Neural progenitor cell (in vitro differentiated cells): ENCODE measurements around the gene ARMH4. TPM values are rescaled to one million over a fixed set of nuclear protein-coding genes. Genes with fewer than 3 reads are reported as not detected.

ENCODE experiments used
- DNase-seq: peaks from one replicate; pipeline ENCODE4 v3.0.0-alpha.2; 2016; ENCODE audit warnings: low spot score
- H2AFZ ChIP-seq: fragments of 200-600 bp; sonication (generic); replicated peaks from 2 replicates; pipeline ENCODE4 v1.6.1; 2016; ENCODE audit warnings: antibody characterized with exemption
- H3F3A ChIP-seq: fragments of 200-600 bp; sonication (generic); 2 replicates; pipeline ENCODE4 v1.6.1; 2016; ENCODE audit warnings: antibody characterized with exemption, low read depth
- H3K27ac ChIP-seq: fragments of 200-600 bp; sonication (generic); 2 replicates; pipeline ENCODE4 v1.5.1; 2016; ENCODE audit warnings: mild to moderate bottlenecking
- H3K27me3 ChIP-seq: fragments of 200-600 bp; sonication (generic); 2 replicates; pipeline ENCODE4 v1.6.1; 2016; ENCODE audit warnings: mild to moderate bottlenecking, moderate library complexity
- H3K36me3 ChIP-seq: fragments of 200-600 bp; sonication (generic); 2 replicates; pipeline ENCODE4 v1.5.1; 2016
- H3K4me1 ChIP-seq: fragments of 200-600 bp; sonication (generic); 2 replicates; pipeline ENCODE4 v1.6.1; 2016; ENCODE audit warnings: mixed run types
- H3K4me2 ChIP-seq: fragments of 200-600 bp; sonication (generic); 2 replicates; pipeline ENCODE4 v1.6.1; 2016
- H3K4me3 ChIP-seq: fragments of 200-600 bp; sonication (generic); 2 replicates; pipeline ENCODE4 v1.5.1; 2016
- H3K79me2 ChIP-seq: fragments of 200-600 bp; sonication (generic); 2 replicates; pipeline ENCODE4 v1.6.1; 2016; ENCODE audit warnings: low read depth
- H3K9ac ChIP-seq: fragments of 200-600 bp; sonication (generic); 2 replicates; pipeline ENCODE4 v1.6.1; 2016
- H3K9me3 ChIP-seq: fragments of 200-600 bp; sonication (generic); 2 replicates; pipeline ENCODE4 v1.5.1; 2016; ENCODE audit warnings: low read depth
- H4K20me1 ChIP-seq: fragments of 200-600 bp; sonication (generic); 2 replicates; pipeline ENCODE4 v1.6.1; 2016; ENCODE audit warnings: low read depth
- H3K27ac Mint-ChIP-seq: 3 replicates; pipeline ENCODE4 v1.8.0; 2021; ENCODE audit warnings: mixed read lengths
- H3K27me3 Mint-ChIP-seq: 2 replicates; pipeline ENCODE4 v1.8.0; 2022; ENCODE audit warnings: low read depth, mild to moderate bottlenecking, inconsistent platforms, moderate library complexity, mixed read lengths; ENCODE audit not compliant: insufficient read depth
- H3K36me3 Mint-ChIP-seq: 3 replicates; pipeline ENCODE4 v1.8.0; 2021; ENCODE audit warnings: mixed read lengths
- H3K4me1 Mint-ChIP-seq: 3 replicates; pipeline ENCODE4 v1.8.0; 2021; ENCODE audit warnings: mixed read lengths
- H3K4me3 Mint-ChIP-seq: 3 replicates; pipeline ENCODE4 v1.8.0; 2021; ENCODE audit warnings: mild to moderate bottlenecking, moderate library complexity, mixed read lengths
- H3K9me3 Mint-ChIP-seq: 3 replicates; pipeline ENCODE4 v1.8.0; 2020; ENCODE audit warnings: mixed read lengths
- CTCF ChIP-seq: fragments of 200-600 bp; sonication (generic); IDR thresholded peaks from 2 replicates; pipeline ENCODE4 v1.5.1; 2017; ENCODE audit warnings: antibody characterized with exemption, mild to moderate bottlenecking
- EZH2 ChIP-seq: fragments of 200-600 bp; sonication (generic); IDR thresholded peaks from 2 replicates; pipeline ENCODE4 v1.6.1; 2017; ENCODE audit warnings: antibody characterized with exemption, mild to moderate bottlenecking, moderate library complexity
- EZH2phosphoT487 ChIP-seq: fragments of 200-600 bp; sonication (generic); IDR thresholded peaks from 2 replicates; pipeline ENCODE4 v1.6.1; 2017; ENCODE audit warnings: antibody characterized with exemption
- total RNA-seq: library from RNA; depleted of rRNA; stranded (reverse); fragments of >200 nt; gene quantifications from 2 replicates; pipeline ENCODE4 v1.2.3, GENCODE V29; 2015; ENCODE audit warnings: low replicate concordance

ARMH4 gene
- total RNA-seq, 1 donor from 2014 or later, result 29.0 TPM

GRCh38 chr14:58071341-58071740, 80.7 kb downstream of the ARMH4 start:
- H3K9me3 ChIP-seq, result no peaks in the 10 kb centered on the region
- H3K4me1 Mint-ChIP-seq, result no peaks in the 10 kb centered on the region
- H3K36me3 Mint-ChIP-seq, result no peaks in the 10 kb centered on the region
- H3K4me1 ChIP-seq, result no peaks in the 10 kb centered on the region
- no peak overlapping the region for H3K4me3 Mint-ChIP-seq
- no peak overlapping the region for H2AFZ ChIP-seq
- no peaks in the 10 kb centered on the region for H3F3A ChIP-seq
- H3K27ac ChIP-seq, result no peak overlapping the region
- H3K9ac ChIP-seq, result no peak overlapping the region
- H3K36me3 ChIP-seq, result no peaks in the 10 kb centered on the region
- H3K4me2 ChIP-seq, result no peak overlapping the region
- H3K4me3 ChIP-seq, result no peak overlapping the region
- no peaks in the 10 kb centered on the region for H3K27me3 Mint-ChIP-seq
- H3K79me2 ChIP-seq, result no peaks in the 10 kb centered on the region
- DNase-seq, result no peak
- H4K20me1 ChIP-seq, result no peaks in the 10 kb centered on the region
- no peak for TF ChIP-seq EZH2
- TF ChIP-seq EZH2phosphoT487, result no peak
- no peak for TF ChIP-seq CTCF
- no peaks in the 10 kb centered on the region for H3K9me3 Mint-ChIP-seq
- no peaks in the 10 kb centered on the region for H3K27me3 ChIP-seq
- no peak overlapping the region for H3K27ac Mint-ChIP-seq

- Histone ChIP-seq H3K36me3 (no peaks in the 10 kb centered on the region), H4K20me1 (no peaks in the 10 kb centered on the region), H3F3A (no peaks in the 10 kb centered on the region), H3K9ac (no peak overlapping the region), H3K27me3 (no peaks in the 10 kb centered on the region), H3K4me3 (no peak overlapping the region), H3K9me3 (no peaks in the 10 kb centered on the region), H3K27ac (no peak overlapping the region), H2AFZ (no peak overlapping the region), H3K4me1 (no peaks in the 10 kb centered on the region), H3K4me2 (no peak overlapping the region), H3K79me2 (no peaks in the 10 kb centered on the region)
- no peak for TF ChIP-seq CTCF
- no peak overlapping the region for H3K4me3 Mint-ChIP-seq
- H3K27me3 Mint-ChIP-seq, result no peaks in the 10 kb centered on the region
- no peaks in the 10 kb centered on the region for H3K4me1 Mint-ChIP-seq
- DNase-seq, result no peak
- H3K27ac Mint-ChIP-seq, result no peak overlapping the region
- H3K9me3 Mint-ChIP-seq, result no peaks in the 10 kb centered on the region
- no peaks in the 10 kb centered on the region for H3K36me3 Mint-ChIP-seq
Observed at GRCh38 chr14:58068306-58068705, 83.7 kb downstream of the ARMH4 start.

DNA sequence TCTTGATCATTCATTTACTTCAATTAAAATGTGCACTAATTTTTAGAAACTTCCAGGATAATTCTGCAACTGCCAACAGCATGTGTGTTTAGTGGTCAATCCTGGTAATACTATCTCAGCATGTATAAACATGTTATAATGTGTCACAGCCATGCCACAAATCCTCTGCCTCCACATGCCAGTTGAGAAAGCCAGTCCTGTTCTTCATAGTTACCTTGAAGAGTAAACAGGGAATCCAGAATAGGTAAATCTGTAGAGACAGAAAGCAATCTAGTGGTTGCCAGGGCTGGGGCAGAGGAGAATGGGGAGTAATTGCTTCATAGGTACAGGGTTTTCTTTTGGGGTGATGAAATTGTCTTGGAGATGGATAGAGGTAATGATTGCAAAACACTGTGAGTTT, 85.9 kb downstream of the ARMH4 start:
- no peak for DNase-seq
- Histone ChIP-seq H3F3A (peaks cover 2% of the 10 kb centered on the region), H4K20me1 (no peaks in the 10 kb centered on the region), H3K27ac (no peak overlapping the region), H3K4me3 (no peak overlapping the region), H3K79me2 (no peaks in the 10 kb centered on the region), H3K9ac (no peak overlapping the region), H2AFZ (no peak overlapping the region), H3K27me3 (no peaks in the 10 kb centered on the region), H3K4me2 (no peak overlapping the region), H3K4me1 (peaks cover 4% of the 10 kb centered on the region), H3K36me3 (no peaks in the 10 kb centered on the region), H3K9me3 (no peaks in the 10 kb centered on the region)
- H3K27me3 Mint-ChIP-seq, result no peaks in the 10 kb centered on the region
- no peaks in the 10 kb centered on the region for H3K9me3 Mint-ChIP-seq
- no peak overlapping the region for H3K4me3 Mint-ChIP-seq
- no peak overlapping the region for H3K27ac Mint-ChIP-seq
- H3K36me3 Mint-ChIP-seq, result no peaks in the 10 kb centered on the region
- H3K4me1 Mint-ChIP-seq, result peaks cover 2% of the 10 kb centered on the region
- no peak for TF ChIP-seq EZH2
- TF ChIP-seq EZH2phosphoT487, result no peak
- no peak for TF ChIP-seq CTCF

GRCh38 chr14:58061581-58061980, 90.4 kb downstream of the ARMH4 start:
- no peaks in the 10 kb centered on the region for H3K79me2 ChIP-seq
- H3K4me3 ChIP-seq, result no peak overlapping the region
- Mint-ChIP-seq H3K27ac (no peak overlapping the region), H3K4me1 (peaks cover 2% of the 10 kb centered on the region), H3K9me3 (no peaks in the 10 kb centered on the region), H3K4me3 (no peak overlapping the region), H3K36me3 (no peaks in the 10 kb centered on the region), H3K27me3 (peaks cover 4% of the 10 kb centered on the region)
- no peaks in the 10 kb centered on the region for H3K9me3 ChIP-seq
- no peak for DNase-seq
- TF ChIP-seq EZH2phosphoT487 (no peak), CTCF (no peak), EZH2 (no peak)
- H3K27ac ChIP-seq, result no peak overlapping the region
- no peaks in the 10 kb centered on the region for H4K20me1 ChIP-seq
- no peak overlapping the region for H3K9ac ChIP-seq
- H3K36me3 ChIP-seq, result no peaks in the 10 kb centered on the region
- peaks cover 6% of the 10 kb centered on the region for H3F3A ChIP-seq
- peaks cover 9% of the 10 kb centered on the region for H3K4me1 ChIP-seq
- no peak overlapping the region for H3K4me2 ChIP-seq
- no peaks in the 10 kb centered on the region for H3K27me3 ChIP-seq
- no peak overlapping the region for H2AFZ ChIP-seq
